Omental fat pad (tissue), 4 donors: ENCODE data around the gene ACOT7. TPM values are rescaled to one million over a fixed set of nuclear protein-coding genes. Genes with fewer than 3 reads are reported as not detected.
"Not testable (repeated sequence)": the region's sequence is repeated elsewhere in the genome, so short reads cannot be mapped to it uniquely, and the experiment has no call there.

ENCODE experiments used
- ATAC-seq: fragments of 150-250 bp; one replicate; pipeline ENCODE4 v1.9.1; 2016; ENCODE audit warnings: mild to moderate bottlenecking, moderate library complexity; ENCODE audit not compliant: low FRiP score
- DNase-seq: peaks from one replicate; pipeline ENCODE4 v3.0.0-alpha.2; 2019; ENCODE audit warnings: low spot score
- CTCF ChIP-seq, 3 donors: fragments of 450-650 bp; IDR thresholded peaks; one replicate each; pipeline ENCODE4 v1.5.1; 2016 to 2017; ENCODE audit warnings: antibody characterized with exemption in 3 of 3, mild to moderate bottlenecking in 3 of 3, moderate library complexity in 2 of 3
- total RNA-seq, 4 donors: library from RNA; depleted of rRNA; stranded (reverse); fragments of >200 nt; gene quantifications; one replicate each; pipeline ENCODE4 v1.1.0, GENCODE V29; 2016

ACOT7 gene
- total RNA-seq, 4 donors from 2014 or later = 7.4 to 16.7 (median 9.2) TPM

DNA sequence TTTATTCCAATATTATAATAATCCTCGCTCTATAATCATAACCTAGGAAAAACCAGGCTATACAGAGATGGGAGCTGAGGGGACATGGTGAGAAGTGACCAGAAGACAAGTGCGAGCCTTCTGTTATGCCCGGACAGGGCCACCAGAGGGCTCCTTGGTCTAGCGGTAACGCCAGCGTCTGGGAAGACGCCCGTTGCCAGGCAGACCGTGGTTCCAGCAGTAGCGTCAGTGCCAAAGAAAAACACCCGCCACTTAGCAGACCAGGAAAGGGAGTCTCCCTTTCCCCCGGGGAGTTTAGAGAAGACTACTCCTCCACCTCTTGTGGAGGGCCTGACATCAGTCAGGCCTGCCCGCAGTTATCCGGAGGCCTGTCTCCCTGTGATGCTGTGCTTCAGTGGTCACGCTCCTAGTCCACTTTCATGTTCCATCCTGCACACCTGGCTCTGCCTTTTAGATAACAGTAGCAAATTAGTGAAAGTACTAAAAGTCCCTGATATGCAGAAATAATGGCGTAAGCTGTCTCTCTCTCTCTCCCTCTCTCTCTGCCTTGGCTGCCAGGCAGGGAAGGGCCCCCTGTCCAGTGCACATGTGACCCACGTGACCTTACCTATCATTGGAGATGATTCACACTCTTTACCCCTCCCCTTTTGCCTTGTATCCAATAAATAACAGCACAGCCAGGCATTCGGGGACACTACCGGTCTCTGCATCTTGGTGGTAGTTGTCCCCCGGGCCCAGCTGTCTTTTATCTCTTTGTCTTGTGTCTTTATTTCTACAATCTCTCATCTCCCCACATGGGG lies 30.3 kb downstream of the ACOT7 start:
- DNase-seq, ATAC-seq: not testable (repeated sequence)
- peak in 1 of 3 donors; percentile 37 for TF ChIP-seq CTCF (IDR thresholded peaks at IDR 0.05)

DNA sequence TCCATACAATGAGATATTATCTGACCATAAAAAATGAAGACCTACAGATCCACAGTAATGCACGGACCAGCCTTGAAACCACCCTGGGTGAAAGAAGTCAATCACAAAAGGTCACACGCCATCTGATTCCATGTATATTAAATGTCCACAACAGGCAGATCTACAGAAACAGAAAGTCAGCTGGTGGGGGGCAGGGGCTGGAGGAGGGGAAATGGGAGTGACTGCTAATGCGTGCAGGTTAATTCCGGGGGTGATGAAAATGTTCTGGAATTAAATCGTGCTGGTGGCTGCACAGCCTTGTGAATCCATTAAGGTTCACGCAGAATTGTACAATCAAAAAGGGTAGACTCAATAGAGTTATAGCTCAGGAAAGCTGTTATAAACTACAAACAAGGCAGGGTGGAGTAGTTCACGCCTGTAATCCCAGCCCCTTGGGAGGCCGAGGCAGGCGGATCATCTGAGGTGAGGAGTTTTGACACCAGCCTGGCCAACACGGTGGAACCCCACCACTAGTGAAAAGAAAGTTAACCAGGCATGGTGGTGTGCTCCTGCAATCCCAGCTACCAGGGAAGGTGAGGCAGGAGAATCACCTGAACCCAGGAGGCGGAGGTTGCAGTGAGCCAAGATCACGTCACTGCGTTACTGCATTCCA lies 32.3 kb downstream of the ACOT7 start:
- no peak for TF ChIP-seq CTCF (IDR thresholded peaks at IDR 0.05)
- ATAC-seq (no peak), DNase-seq (no peak)

- DNase-seq (no peak), ATAC-seq (no peak)
- no peak for TF ChIP-seq CTCF (IDR thresholded peaks at IDR 0.05)
Measured at GRCh38 chr1:6360517-6361070, 33.0 kb downstream of the ACOT7 start.

- ATAC-seq (no peak), DNase-seq (no peak)
- no peak for TF ChIP-seq CTCF (IDR thresholded peaks at IDR 0.05)
Measured at GRCh38 chr1:6360117-6360496, 33.5 kb downstream of the ACOT7 start.

DNA sequence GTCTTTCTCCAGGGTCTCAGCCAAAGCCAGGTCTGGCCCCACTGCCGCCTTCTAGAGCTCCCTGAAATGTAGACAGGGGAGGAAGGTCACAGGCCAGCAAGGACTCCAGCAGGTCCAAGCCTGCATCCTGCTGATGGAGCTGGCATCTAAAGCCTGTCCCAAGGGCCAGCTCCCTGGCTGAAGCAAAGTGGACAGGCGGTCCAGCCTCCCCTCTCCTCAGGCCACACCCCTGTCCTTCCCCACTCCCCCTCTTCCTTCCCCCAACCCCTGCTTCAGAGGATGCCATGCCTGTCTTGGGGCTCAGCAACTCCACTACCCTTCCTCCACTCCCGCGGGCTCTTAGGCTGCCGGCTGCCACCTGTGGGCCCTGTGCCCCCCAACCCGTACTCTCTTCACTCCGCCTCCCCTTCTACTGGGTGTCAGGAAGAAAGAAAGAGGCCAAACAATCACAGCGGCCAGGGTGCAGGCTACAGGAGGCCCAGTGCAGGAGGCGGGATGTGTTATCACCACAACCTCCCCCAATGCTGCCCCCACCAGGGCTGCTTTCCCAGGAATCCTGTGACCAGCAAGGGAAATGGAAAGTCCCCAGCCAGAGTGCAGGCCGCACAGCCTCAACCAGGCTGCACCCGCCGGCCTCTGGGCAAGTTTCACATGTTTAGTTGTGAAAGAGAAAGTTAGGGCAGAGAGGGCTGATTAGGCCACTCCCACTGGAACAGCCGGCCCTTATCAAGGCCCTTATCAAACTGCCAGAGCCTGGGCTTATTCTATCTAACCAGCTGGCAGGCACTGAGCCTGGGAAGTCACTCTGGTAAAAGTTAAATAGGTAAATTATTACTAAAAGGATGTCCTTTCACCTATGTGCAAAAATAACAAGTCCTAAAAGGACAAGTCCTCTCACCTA lies 34.1 kb downstream of the ACOT7 start:
- TF ChIP-seq CTCF (IDR thresholded peaks at IDR 0.05) = no peak
- ATAC-seq = peak; percentile 78
- no peak for DNase-seq

GRCh38 chr1:6358757-6359201 lies 34.8 kb downstream of the ACOT7 start:
- ATAC-seq (no peak), DNase-seq (no peak)
- no peak for TF ChIP-seq CTCF (IDR thresholded peaks at IDR 0.05)
